ENCODE measurements around the gene RFESD. TPM values are rescaled to one million over a fixed set of nuclear protein-coding genes. Genes with fewer than 3 reads are reported as not detected.
A peak's percentile ranks its signal among the peaks of the same experiment; 100 is the strongest.
"Not testable (repeated sequence)": the region's sequence is repeated elsewhere in the genome, so short reads cannot be mapped to it uniquely, and the experiment has no call there.

RFESD gene
- polyA plus RNA-seq, 4 donors: 0.27 to 3.4 (median 1.4) TPM; not detected in 1

DNA sequence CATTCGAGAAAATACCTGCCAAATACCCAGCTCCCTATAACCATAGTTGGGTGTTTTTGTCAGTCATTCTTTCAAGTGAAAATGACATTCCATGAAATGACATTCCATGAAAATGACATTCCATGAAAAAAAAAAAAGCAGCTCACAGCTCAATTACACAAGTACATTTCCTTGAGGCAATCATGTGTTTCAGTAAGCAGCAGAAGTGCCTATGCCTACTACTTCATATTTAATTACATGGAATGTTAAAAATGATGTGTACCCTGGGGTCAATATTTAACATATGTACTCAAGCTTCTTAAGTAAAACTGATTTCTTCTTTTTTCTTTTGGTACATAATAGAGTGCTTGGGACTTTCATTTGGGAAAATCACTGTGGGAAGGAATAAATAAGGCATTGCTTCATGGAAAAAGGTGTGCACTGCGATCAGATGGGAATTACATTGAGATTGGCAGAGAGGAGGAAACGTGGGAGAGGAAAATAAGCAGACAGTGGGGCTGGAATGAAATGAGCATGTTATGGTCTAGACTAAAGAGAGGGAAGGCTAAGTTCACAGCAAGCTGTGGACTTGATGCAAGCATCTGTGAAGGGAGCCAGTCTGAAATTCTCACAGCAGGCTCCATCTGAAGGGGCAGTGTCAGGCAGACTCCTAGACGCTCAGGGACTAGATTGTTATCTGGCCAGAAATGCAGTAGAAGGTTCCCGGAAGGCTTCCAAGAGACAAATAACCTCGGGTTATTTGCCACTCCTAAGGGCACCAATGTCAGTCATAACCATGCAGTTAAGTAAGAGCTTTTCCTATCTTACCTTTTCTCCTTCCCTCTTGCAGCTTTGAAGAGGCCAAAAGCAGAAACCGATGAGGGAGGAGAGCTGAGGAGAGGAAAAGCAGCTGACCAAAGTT, 51.5 kb downstream of the RFESD start:
- WGBS, 3 donors: 55 to 67% (median 67%) methylated on average over 7 of the region's 7 CpGs
- no peaks in the 10 kb centered on the region for H3K4me1 ChIP-seq (ENCODE audit: control insufficient read depth in 3 of 3, insufficient read depth in 2 of 3, low read depth in 1 of 3, low read length in 2 of 3)
- FAIRE-seq: no peak
- H3K27ac ChIP-seq (ENCODE audit: low read depth in 1 of 3, low read length in 2 of 3): no peak overlapping the region
- H3K4me3 ChIP-seq (ENCODE audit: low read depth in 1 of 3, low read length in 3 of 3): no peak overlapping the region
- no peaks in the 10 kb centered on the region for H3K36me3 ChIP-seq (ENCODE audit: control insufficient read depth in 3 of 3, insufficient read depth in 2 of 3, low read depth in 1 of 3, low read length in 3 of 3)
- H3K9me3 ChIP-seq (ENCODE audit: control insufficient read depth in 2 of 2, insufficient read depth in 1 of 2, low read depth in 1 of 2, low read length in 1 of 2): no peaks in the 10 kb centered on the region
- no peaks in the 10 kb centered on the region for H3K27me3 ChIP-seq (ENCODE audit: control insufficient read depth in 3 of 3, insufficient read depth in 3 of 3, low read length in 3 of 3)
- DNase-seq: peak in 1 of 2 donors; percentile 28

DNA sequence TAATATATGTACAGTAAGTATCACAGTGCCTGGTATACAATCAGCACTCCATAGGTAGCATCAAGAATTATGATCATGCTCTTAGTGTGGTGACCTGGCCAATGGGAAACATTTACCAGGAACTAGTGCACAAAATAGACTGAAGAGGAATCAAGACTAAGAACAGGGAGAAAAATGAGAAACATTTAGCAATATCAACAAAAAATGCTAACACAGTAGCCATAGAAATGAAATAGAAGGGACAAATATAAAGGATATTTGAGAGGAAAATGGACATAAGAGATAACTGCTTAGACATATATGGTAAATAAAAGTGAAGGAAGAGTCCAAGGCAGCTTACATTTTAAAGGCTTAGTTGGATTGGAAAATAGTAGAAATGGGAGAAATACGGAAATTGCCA, 52.8 kb downstream of the RFESD start:
- H3K4me1 ChIP-seq (ENCODE audit: control insufficient read depth in 3 of 3, insufficient read depth in 2 of 3, low read depth in 1 of 3, low read length in 2 of 3): no peaks in the 10 kb centered on the region
- DNase-seq (no peak), FAIRE-seq (no peak)
- H3K36me3 ChIP-seq (ENCODE audit: control insufficient read depth in 3 of 3, insufficient read depth in 2 of 3, low read depth in 1 of 3, low read length in 3 of 3): no peaks in the 10 kb centered on the region
- no peaks in the 10 kb centered on the region for H3K9me3 ChIP-seq (ENCODE audit: control insufficient read depth in 2 of 2, insufficient read depth in 1 of 2, low read depth in 1 of 2, low read length in 1 of 2)
- no peak overlapping the region for H3K4me3 ChIP-seq (ENCODE audit: low read depth in 1 of 3, low read length in 3 of 3)
- WGBS, 3 donors: 96 to 97% (median 97%) methylated on average over 1 of the region's 1 CpG
- H3K27me3 ChIP-seq (ENCODE audit: control insufficient read depth in 3 of 3, insufficient read depth in 3 of 3, low read length in 3 of 3): no peaks in the 10 kb centered on the region
- H3K27ac ChIP-seq (ENCODE audit: low read depth in 1 of 3, low read length in 2 of 3): no peak overlapping the region

DNA sequence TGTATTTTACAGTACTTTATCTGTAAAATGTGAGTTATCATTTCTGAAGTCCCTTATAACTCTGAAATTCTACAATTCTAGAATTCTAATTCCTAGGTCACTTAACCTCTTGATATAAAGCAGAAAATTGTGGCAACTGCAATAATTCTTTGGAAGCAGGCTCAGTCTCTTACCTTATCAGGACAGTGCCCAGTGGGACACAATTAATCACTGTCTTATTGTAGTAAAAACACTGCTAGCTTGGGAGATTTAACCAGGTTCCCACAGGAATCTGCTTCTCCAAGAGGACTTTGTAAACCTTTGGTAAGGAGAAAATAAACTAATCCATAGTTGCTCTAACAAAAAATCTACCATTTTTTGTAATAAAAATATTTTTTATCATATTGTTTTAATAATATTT, 54.5 kb downstream of the RFESD start:
- H3K36me3 ChIP-seq (ENCODE audit: control insufficient read depth in 3 of 3, insufficient read depth in 2 of 3, low read depth in 1 of 3, low read length in 3 of 3): no peaks in the 10 kb centered on the region
- no peaks in the 10 kb centered on the region for H3K4me1 ChIP-seq (ENCODE audit: control insufficient read depth in 3 of 3, insufficient read depth in 2 of 3, low read depth in 1 of 3, low read length in 2 of 3)
- no peak for DNase-seq
- no peak overlapping the region for H3K4me3 ChIP-seq (ENCODE audit: low read depth in 1 of 3, low read length in 3 of 3)
- H3K9me3 ChIP-seq (ENCODE audit: control insufficient read depth in 2 of 2, insufficient read depth in 1 of 2, low read depth in 1 of 2, low read length in 1 of 2): no peaks in the 10 kb centered on the region
- no peaks in the 10 kb centered on the region for H3K27me3 ChIP-seq (ENCODE audit: control insufficient read depth in 3 of 3, insufficient read depth in 3 of 3, low read length in 3 of 3)
- no peak for FAIRE-seq
- no peak overlapping the region for H3K27ac ChIP-seq (ENCODE audit: low read depth in 1 of 3, low read length in 2 of 3)

DNA sequence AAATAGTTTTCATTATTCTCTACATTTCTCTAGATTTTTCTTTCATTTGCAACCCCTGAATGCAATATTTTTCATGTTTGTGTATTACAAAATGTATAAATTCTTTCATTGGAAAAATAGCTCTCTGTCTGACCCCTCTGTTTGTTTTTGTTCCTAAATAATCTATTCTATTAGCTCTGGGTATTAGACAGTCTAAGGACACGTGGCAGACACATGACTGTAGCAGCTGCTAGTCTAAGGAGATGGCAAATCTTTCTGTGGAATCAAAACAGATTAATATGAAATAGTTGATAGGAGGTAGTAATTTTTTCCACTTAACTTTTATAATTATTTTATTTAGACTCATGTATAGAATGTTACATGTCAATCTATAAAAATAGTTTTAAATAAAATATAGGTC, 57.6 kb downstream of the RFESD start:
- no peaks in the 10 kb centered on the region for H3K9me3 ChIP-seq (ENCODE audit: control insufficient read depth in 2 of 2, insufficient read depth in 1 of 2, low read depth in 1 of 2, low read length in 1 of 2)
- H3K4me1 ChIP-seq (ENCODE audit: control insufficient read depth in 3 of 3, insufficient read depth in 2 of 3, low read depth in 1 of 3, low read length in 2 of 3): no peaks in the 10 kb centered on the region
- DNase-seq: no peak
- no peak for FAIRE-seq
- H3K27ac ChIP-seq (ENCODE audit: low read depth in 1 of 3, low read length in 2 of 3): no peak overlapping the region
- WGBS, 3 donors: 53 to 62% (median 57%) methylated on average over 1 of the region's 1 CpG
- H3K4me3 ChIP-seq (ENCODE audit: low read depth in 1 of 3, low read length in 3 of 3): no peak overlapping the region
- H3K36me3 ChIP-seq (ENCODE audit: control insufficient read depth in 3 of 3, insufficient read depth in 2 of 3, low read depth in 1 of 3, low read length in 3 of 3): no peaks in the 10 kb centered on the region
- H3K27me3 ChIP-seq (ENCODE audit: control insufficient read depth in 3 of 3, insufficient read depth in 3 of 3, low read length in 3 of 3): no peaks in the 10 kb centered on the region

DNA sequence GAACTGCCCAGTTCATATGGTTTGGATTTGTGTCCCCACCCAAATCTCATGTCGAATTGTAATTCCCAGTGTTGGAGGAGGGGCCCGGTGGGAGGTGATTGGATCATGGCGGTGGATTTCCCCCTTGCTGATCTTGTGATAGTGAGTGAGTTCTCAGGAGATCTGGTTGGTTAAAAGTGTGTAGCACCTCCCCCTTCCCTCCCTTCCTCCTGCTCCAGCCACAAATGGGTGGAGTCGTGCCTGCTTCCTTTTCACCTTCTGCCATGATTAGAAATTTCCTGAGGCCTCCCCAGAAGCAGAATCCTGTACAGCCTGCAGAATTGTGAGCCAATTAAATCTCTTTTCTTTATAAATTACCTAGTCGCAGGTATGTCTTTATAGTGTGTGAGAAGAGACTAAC, 59.6 kb downstream of the RFESD start:
- not testable (repeated sequence) for H3K27me3 ChIP-seq (ENCODE audit: control insufficient read depth in 3 of 3, insufficient read depth in 3 of 3, low read length in 3 of 3); H3K9me3 ChIP-seq (ENCODE audit: control insufficient read depth in 2 of 2, insufficient read depth in 1 of 2, low read depth in 1 of 2, low read length in 1 of 2); DNase-seq; H3K36me3 ChIP-seq (ENCODE audit: control insufficient read depth in 3 of 3, insufficient read depth in 2 of 3, low read depth in 1 of 3, low read length in 3 of 3); FAIRE-seq; H3K4me3 ChIP-seq (ENCODE audit: low read depth in 1 of 3, low read length in 3 of 3); H3K27ac ChIP-seq (ENCODE audit: low read depth in 1 of 3, low read length in 2 of 3)
- peaks cover 0 to 14% (median 0%) of the 10 kb centered on the region in 3 donors for H3K4me1 ChIP-seq (ENCODE audit: control insufficient read depth in 3 of 3, insufficient read depth in 2 of 3, low read depth in 1 of 3, low read length in 2 of 3)
- WGBS, 3 donors: 89 to 95% (median 91%) methylated on average over 4 to 5 of the region's 5 CpGs

DNA sequence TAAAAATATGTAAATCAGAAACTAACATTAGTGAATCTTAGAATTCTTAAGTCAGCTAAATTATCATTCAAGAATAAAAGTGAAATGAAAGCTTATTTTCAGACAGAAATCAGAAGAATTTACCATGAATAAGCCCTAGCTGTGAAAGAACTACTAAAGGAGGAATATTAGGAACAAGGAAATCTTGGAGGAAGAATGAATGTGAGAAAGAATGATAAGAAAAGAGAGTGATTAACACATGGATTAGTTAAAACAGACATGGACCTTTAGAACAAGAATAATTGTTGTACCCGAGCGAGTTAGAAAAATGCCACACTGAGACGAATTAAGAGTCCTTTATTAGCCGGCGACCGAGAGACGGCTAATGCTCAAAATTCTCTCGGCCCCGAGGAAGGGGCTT, 60.5 kb downstream of the RFESD start:
- FAIRE-seq (no peak), DNase-seq (no peak)
- no peaks in the 10 kb centered on the region for H3K9me3 ChIP-seq (ENCODE audit: control insufficient read depth in 2 of 2, insufficient read depth in 1 of 2, low read depth in 1 of 2, low read length in 1 of 2)
- no peaks in the 10 kb centered on the region for H3K27me3 ChIP-seq (ENCODE audit: control insufficient read depth in 3 of 3, insufficient read depth in 3 of 3, low read length in 3 of 3)
- H3K27ac ChIP-seq (ENCODE audit: low read depth in 1 of 3, low read length in 2 of 3): no peak overlapping the region
- H3K36me3 ChIP-seq (ENCODE audit: control insufficient read depth in 3 of 3, insufficient read depth in 2 of 3, low read depth in 1 of 3, low read length in 3 of 3): no peaks in the 10 kb centered on the region
- 82 to 91% (median 88%) methylated on average over 9 of the region's 9 CpGs for WGBS, 3 donors
- H3K4me3 ChIP-seq (ENCODE audit: low read depth in 1 of 3, low read length in 3 of 3): no peak overlapping the region
- H3K4me1 ChIP-seq (ENCODE audit: control insufficient read depth in 3 of 3, insufficient read depth in 2 of 3, low read depth in 1 of 3, low read length in 2 of 3): peaks cover 0 to 21% (median 0%) of the 10 kb centered on the region in 3 donors

Other genes starting within 250 kb of the RFESD start
- 10 to 100 TPM in 3 of 4 donors, 1 to 10 TPM in 1; 8.4 to 79.6 (median 17.1) TPM for gene SKIC3, start 91.8 kb upstream of the RFESD start, polyA plus RNA-seq
- 1 to 10 TPM in 3 of 4 donors, under 1 TPM in 1; 0.89 to 7.8 (median 2.3) TPM for gene ARSK, start 91.7 kb upstream of the RFESD start, polyA plus RNA-seq
- 1 to 10 TPM in 1 of 4 donors, under 1 TPM in 1, not detected in 2; 0.15 to 2.1 TPM for gene GPR150, start 26.7 kb upstream of the RFESD start, polyA plus RNA-seq
- gene SPATA9, start 36.2 kb downstream of the RFESD start, polyA plus RNA-seq: 1 to 10 TPM in 1 of 4 donors, under 1 TPM in 1, not detected in 2; 0.24 to 1.0 TPM
- 10 to 100 TPM in 2 of 4 donors, 1 to 10 TPM in 2; 5.8 to 42.2 (median 12.1) TPM for gene RHOBTB3, start 84.6 kb downstream of the RFESD start, polyA plus RNA-seq
- 100 to 1,000 TPM; 105 to 968 (median 443) TPM for gene GLRX, start 175.9 kb downstream of the RFESD start, polyA plus RNA-seq